Stimulated activated CD4-positive, alpha-beta T cell treated with anti-CD3 and anti-CD28 coated beads, Interleukin-4, amount 100 ng/mL, for 24 hours (primary cell): ENCODE measurements around the gene ASTN2.
"Not testable (repeated sequence)": the region's sequence is repeated elsewhere in the genome, so short reads cannot be mapped to it uniquely, and the experiment has no call there.

Source experiments
- DNase-seq: peaks from one replicate; pipeline ENCODE4 v3.0.0-alpha.2; 2020

ASTN2 gene

GRCh38 chr9:117098331-117098730 lies 316.5 kb downstream of the ASTN2 start:
- no peak for DNase-seq

- DNase-seq = no peak
Measured at GRCh38 chr9:117097761-117098160, 317.1 kb downstream of the ASTN2 start.

GRCh38 chr9:117096138-117096537 lies 318.7 kb downstream of the ASTN2 start:
- no peak for DNase-seq

GRCh38 chr9:117095081-117095480 lies 319.8 kb downstream of the ASTN2 start:
- DNase-seq = no peak

GRCh38 chr9:117093891-117094844 lies 320.7 kb downstream of the ASTN2 start:
- no peak for DNase-seq

- no peak for DNase-seq
Measured at GRCh38 chr9:117092582-117092981, 322.3 kb downstream of the ASTN2 start.

GRCh38 chr9:117091529-117091928 lies 323.3 kb downstream of the ASTN2 start:
- no peak for DNase-seq

GRCh38 chr9:117088786-117089185 lies 326.1 kb downstream of the ASTN2 start:
- DNase-seq = no peak

GRCh38 chr9:117088140-117088539 lies 326.7 kb downstream of the ASTN2 start:
- no peak for DNase-seq

GRCh38 chr9:117084221-117084620 lies 330.6 kb downstream of the ASTN2 start:
- no peak for DNase-seq

- DNase-seq = no peak
Measured at GRCh38 chr9:117083559-117083958, 331.3 kb downstream of the ASTN2 start.

- DNase-seq = no peak
Measured at GRCh38 chr9:117081641-117082317, 333.1 kb downstream of the ASTN2 start.

- DNase-seq = no peak
Measured at GRCh38 chr9:117080765-117081390, 334.0 kb downstream of the ASTN2 start.

- no peak for DNase-seq
Measured at GRCh38 chr9:117076571-117077290, 338.1 kb downstream of the ASTN2 start.

GRCh38 chr9:117075636-117076035 lies 339.2 kb downstream of the ASTN2 start:
- no peak for DNase-seq

GRCh38 chr9:117074784-117075520 lies 339.9 kb downstream of the ASTN2 start:
- no peak for DNase-seq

GRCh38 chr9:117074342-117074662 lies 340.6 kb downstream of the ASTN2 start:
- DNase-seq = no peak

- DNase-seq = no peak
Measured at GRCh38 chr9:117073539-117074341, 341.1 kb downstream of the ASTN2 start.

GRCh38 chr9:117073071-117073470 lies 341.8 kb downstream of the ASTN2 start:
- DNase-seq = no peak

GRCh38 chr9:117072216-117072615 lies 342.6 kb downstream of the ASTN2 start:
- no peak for DNase-seq

- not testable (repeated sequence) for DNase-seq
Measured at GRCh38 chr9:117071673-117072207, 343.1 kb downstream of the ASTN2 start.
